GM12878 (cell line): ENCODE results near the gene CD3G. TPM values are rescaled to one million over a fixed set of nuclear protein-coding genes. Genes with fewer than 3 reads are reported as not detected.

Experiments used
- ATAC-seq: fragments of 200-7000 bp; cut with Tn5 transposase; 3 replicates; pipeline ENCODE4 v1.9.1; 2020; ENCODE audit warnings: mild to moderate bottlenecking, moderate library complexity
- BruUV-seq: library from RNA; stranded (reverse); fragments of 400-500 nt; replicated peaks from 2 replicates; lab custom pipeline; 2021; lab: Mats Ljungman, UMichigan
- CTCF ChIA-PET: fragments of 300-600 bp; sonication (Branson Sonifier 250); formaldehyde crosslinking; extraction: SDS; loops from one replicate; lab custom pipeline; 2021; ENCODE audit warnings: inconsistent platforms; lab: Yijun Ruan, JAX
- POLR2A ChIA-PET: fragments of 350-600 bp; formaldehyde crosslinking; extraction: SDS; loops from one replicate; lab custom pipeline; 2021; ENCODE audit warnings: inconsistent platforms; lab: Charles Lee
- RAD21 ChIA-PET: fragments of 300-600 bp; sonication (Branson Sonifier 250); formaldehyde crosslinking; loops from one replicate; lab custom pipeline; 2023; ENCODE audit warnings: antibody characterized with exemption; ENCODE audit not compliant: unreplicated experiment; lab: Charles Lee
- SMC1A ChIA-PET: fragments of 300-600 bp; sonication (Branson Sonifier 250); formaldehyde crosslinking; loops from one replicate; lab custom pipeline; 2023; ENCODE audit not compliant: unreplicated experiment, uncharacterized antibody; lab: Charles Lee
- DNase-seq: peaks from one replicate; pipeline ENCODE4 v3.0.0-alpha.2; 2011; ENCODE audit warnings: low read depth, low spot score
- FAIRE-seq: peaks from 3 replicates; lab custom pipeline; 2011; peaks lifted over from hg19 to GRCh38; lab: Jason Lieb, UNC
- H2AFZ ChIP-seq: 2 replicates; pipeline ENCODE4 v1.6.0; 2011; ENCODE audit warnings: low read depth, low read length, control low read depth; ENCODE audit not compliant: control insufficient read depth
- H3K27ac ChIP-seq: 2 replicates; pipeline ENCODE4 v1.5.1; 2011; ENCODE audit warnings: control low read depth; ENCODE audit not compliant: control insufficient read depth, insufficient read depth
- H3K27me3 ChIP-seq, 2 experiments: replicated peaks in 1 of 2; 2 replicates each; pipeline versions ENCODE4 v1.6.0 to v1.6.1; 2011; ENCODE audit warnings: low read length in 1 of 2; ENCODE audit not compliant: control insufficient read depth in 2 of 2, insufficient read depth in 2 of 2
- H3K36me3 ChIP-seq, 2 experiments: 2 replicates each; pipeline ENCODE4 v1.5.1; 2011; ENCODE audit warnings: low read length in 1 of 2; ENCODE audit not compliant: control insufficient read depth in 2 of 2, insufficient read depth in 2 of 2
- H3K4me1 ChIP-seq: 2 replicates; pipeline ENCODE4 v1.6.1; 2011; ENCODE audit warnings: mild to moderate bottlenecking, low read length, moderate library complexity, mixed read lengths; ENCODE audit not compliant: control insufficient read depth, insufficient read depth
- H3K4me2 ChIP-seq: 2 replicates; pipeline ENCODE4 v1.6.0; 2011; ENCODE audit warnings: control low read depth; ENCODE audit not compliant: control insufficient read depth, insufficient read depth
- H3K4me3 ChIP-seq: fragments of 200-600 bp; sonication (generic); 2 replicates; pipeline ENCODE4 v1.5.1; 2016
- H3K79me2 ChIP-seq: 2 replicates; pipeline ENCODE4 v1.6.0; 2011; ENCODE audit warnings: low read length; ENCODE audit not compliant: control insufficient read depth, insufficient read depth
- H3K9ac ChIP-seq: 2 replicates; pipeline ENCODE4 v1.8.0; 2011; ENCODE audit warnings: low read length, control low read depth, mixed read lengths; ENCODE audit not compliant: control insufficient read depth, insufficient read depth
- H3K9me3 ChIP-seq: replicated peaks from 3 replicates; pipeline ENCODE4 v1.5.1; 2011; ENCODE audit warnings: mild to moderate bottlenecking, low read length; ENCODE audit not compliant: control insufficient read depth, insufficient read depth
- H4K20me1 ChIP-seq: 2 replicates; pipeline ENCODE4 v1.6.0; 2011; ENCODE audit not compliant: control insufficient read depth, insufficient read depth
- BRCA1 ChIP-seq: IDR thresholded peaks from 2 replicates; pipeline ENCODE4 v1.6.1; 2011; ENCODE audit warnings: low read depth, low read length, improper control_type of control experiment
- ESRRA ChIP-seq: IDR thresholded peaks from 2 replicates; pipeline ENCODE4 v1.6.1; 2012; ENCODE audit warnings: mild to moderate bottlenecking, low read length, improper control_type of control experiment
- FOXM1 ChIP-seq: IDR thresholded peaks from 2 replicates; pipeline ENCODE4 v1.6.1; 2012; ENCODE audit warnings: low read depth, mild to moderate bottlenecking, inconsistent platforms, low read length, moderate library complexity
- SMC3 ChIP-seq: IDR thresholded peaks from 2 replicates; pipeline ENCODE4 v1.6.1; 2011; ENCODE audit warnings: low read length, improper control_type of control experiment, borderline replicate concordance
- SPI1 ChIP-seq: IDR thresholded peaks from 2 replicates; pipeline ENCODE4 v1.6.1; 2011; ENCODE audit warnings: low read depth, mild to moderate bottlenecking, low read length, moderate library complexity, borderline replicate concordance; ENCODE audit not compliant: insufficient read depth
- ZBED1 ChIP-seq: IDR thresholded peaks from 2 replicates; pipeline ENCODE4 v1.6.1; 2016; ENCODE audit warnings: borderline replicate concordance
- ZNF24 ChIP-seq: fragments of 450-650 bp; IDR thresholded peaks from 2 replicates; pipeline ENCODE4 v1.6.1; 2017; ENCODE audit warnings: antibody characterized with exemption, mild to moderate bottlenecking
- ZNF622 ChIP-seq: fragments of 450-650 bp; IDR thresholded peaks from 2 replicates; pipeline ENCODE4 v1.6.1; 2017; ENCODE audit warnings: mild to moderate bottlenecking, inconsistent platforms
- WGBS: methylation state at CpG from one replicate; pipeline ENCODE4 v1.1.6; 2016; ENCODE audit warnings: low lambda C conversion rate; ENCODE audit not compliant: insufficient replicate concordance, insufficient coverage; ENCODE audit errors: missing lambda C conversion rate; 5-methylcytosine and 5-hydroxymethylcytosine counted together
- in situ Hi-C: fragments of 300-500 bp; cut with MboI; formaldehyde crosslinking; loops from 9 replicates; pipeline ENCODE4 v1.14.3; 2018; ENCODE audit warnings: mixed read lengths
- intact Hi-C: fragments of 100-400 bp; cut with micrococcal nuclease; formaldehyde crosslinking; loops from one replicate; pipeline ENCODE4 v1.14.2; 2022; ENCODE audit not compliant: unreplicated experiment
- polyA plus RNA-seq, 11 experiments: library from polyadenylated mRNA; depleted of rRNA in 4 of 11; unstranded in 6 of 11; stranded (reverse) in 5 of 11; fragments of >200 nt; fragmentation: Nextera tagmentation in 4 of 11; fragmentation: Illumina TruSeq in 1 of 11; extraction: Ambion mirVana in 4 of 11; extraction: Trizol in 1 of 11; gene quantifications; 1 replicate in 1 of 11; 2 replicates in 10 of 11; pipeline versions ENCODE4 v1.2.1 to v1.2.3, GENCODE V29; 2011 to 2016; ENCODE audit warnings: inconsistent platforms in 2 of 11, missing spikeins in 2 of 11, low read depth in 1 of 11
- total RNA-seq, 4 experiments: library from RNA; depleted of rRNA in 3 of 4; stranded (reverse); fragments of >200 nt in 3 of 4; fragmentation: Illumina TruSeq in 1 of 4; extraction: Trizol in 1 of 4; gene quantifications; 2 replicates each; pipeline versions ENCODE4 v1.2.1 to v1.2.3, GENCODE V29; 2013 to 2021
- TF ChIP-seq, protein P1 (sequence below), 3 experiments: IDR thresholded peaks in 2 of 3; conservative IDR thresholded peaks in 1 of 3; 2 replicates each; pipeline ENCODE4 v1.5.1; 2011; ENCODE audit warnings: low read depth in 3 of 3, low read length in 3 of 3, mild to moderate bottlenecking in 3 of 3, control low read depth in 2 of 3, moderate library complexity in 2 of 3, inconsistent platforms in 1 of 3, mixed read lengths in 1 of 3; ENCODE audit not compliant: control insufficient read depth in 2 of 3, insufficient read depth in 1 of 3; ENCODE audit errors: extremely low read depth in 1 of 3

The CD3G gene
- total and polyA plus RNA-seq, 10 of the 15 experiments (the other 5 are each of a cell fraction or from before 2014, with no cell fraction given) = 0.10 to 0.16 (median 0.13) TPM; not detected in 7

- intact Hi-C loops = no loop called here
- no peak for DNase-seq
- BruUV-seq = no TSS peak
- no peak for FAIRE-seq
- CTCF ChIA-PET = interaction anchor here (1.5 to 3.6 kb wide), 3 partner anchors 11 to 45 kb away, joined by 3 to 17 read pairs (median 10); no protein-coding TSS in a partner anchor
- Histone ChIP-seq H3K4me3 (no peak overlapping the region), H3K27me3 (no peaks in the 10 kb centered on the region; a peak in 1 of 4 replicates)
- no peak for TF ChIP-seq FOXM1
- no peak for TF ChIP-seq SMC3
- TF ChIP-seq ESRRA = no peak
- TF ChIP-seq, all 136 proteins: peak for 0
- SMC1A ChIA-PET = interaction anchor here (1.7 kb wide), 1 partner anchor 10 kb away, joined by 7 read pairs; no protein-coding TSS in a partner anchor
- H3K4me1 ChIP-seq = no peaks in the 10 kb centered on the region
- H2AFZ ChIP-seq = no peak overlapping the region
- 98% methylated on average over 3 of the region's 3 CpGs for WGBS
- in situ Hi-C loops = no loop called here
- no peaks in the 10 kb centered on the region for H3K36me3 ChIP-seq
- no peaks in the 10 kb centered on the region for H4K20me1 ChIP-seq
- H3K4me2 ChIP-seq = no peak overlapping the region
- no peak overlapping the region for H3K27ac ChIP-seq
- POLR2A ChIA-PET = no interaction called here
- no peaks in the 10 kb centered on the region for H3K9me3 ChIP-seq
- ATAC-seq = no peak
- no peak overlapping the region for H3K9ac ChIP-seq
- no peaks in the 10 kb centered on the region for H3K79me2 ChIP-seq
- RAD21 ChIA-PET = interaction anchor here (0.6 kb wide), 1 partner anchor 22 kb away, joined by 3 read pairs; no protein-coding TSS in a partner anchor
These were observed 2.9 kb upstream of the CD3G start for GRCh38 chr11:118341261-118341660.

DNA sequence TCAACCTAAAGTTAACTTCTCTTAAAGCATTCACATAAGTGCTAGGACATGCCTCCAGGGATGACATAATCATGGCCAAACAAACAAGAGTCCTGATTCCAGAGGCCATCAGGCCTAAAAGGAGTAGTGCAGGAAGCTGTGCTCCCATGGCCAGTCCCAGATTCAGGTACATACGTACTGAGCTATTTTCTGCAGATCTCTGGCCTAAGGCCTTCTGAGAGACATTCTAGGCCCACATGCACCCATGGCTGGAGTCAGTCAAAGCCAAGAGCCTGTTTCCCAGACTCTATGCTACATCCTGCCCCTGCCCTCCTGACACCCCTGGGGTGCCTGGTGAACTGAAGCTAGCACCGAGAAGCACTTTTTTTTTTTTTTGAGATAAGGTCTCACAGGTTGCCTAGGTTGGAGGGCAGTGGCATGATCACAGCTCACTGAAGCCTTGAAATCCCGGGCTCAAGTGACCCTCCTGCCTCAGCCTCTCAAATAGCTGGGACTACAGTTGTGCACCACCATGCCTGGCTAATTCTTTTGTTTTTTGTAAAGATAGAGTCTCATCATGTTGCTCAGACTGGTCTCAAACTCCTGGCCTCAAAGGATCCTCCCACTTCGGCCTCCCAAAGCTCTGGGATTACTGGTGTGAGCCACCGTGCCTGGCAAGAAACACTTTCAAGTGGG lies 2.2 kb upstream of the CD3G start:
- Histone ChIP-seq H3K9me3 (no peaks in the 10 kb centered on the region), H3K27me3 (no peaks in the 10 kb centered on the region; a peak in 1 of 4 replicates), H3K4me2 (no peak overlapping the region), H4K20me1 (no peaks in the 10 kb centered on the region), H3K4me3 (no peak overlapping the region), H3K9ac (no peak overlapping the region), H3K79me2 (no peaks in the 10 kb centered on the region), H3K36me3 (no peaks in the 10 kb centered on the region), H2AFZ (no peak overlapping the region), H3K4me1 (no peaks in the 10 kb centered on the region), H3K27ac (no peak overlapping the region)
- TF ChIP-seq ZNF24 = no peak
- TF ChIP-seq ZNF622 = no peak
- no peak for TF ChIP-seq BRCA1
- TF ChIP-seq ZBED1 = no peak
- no peak for TF ChIP-seq SPI1
- TF ChIP-seq, protein P1, sequence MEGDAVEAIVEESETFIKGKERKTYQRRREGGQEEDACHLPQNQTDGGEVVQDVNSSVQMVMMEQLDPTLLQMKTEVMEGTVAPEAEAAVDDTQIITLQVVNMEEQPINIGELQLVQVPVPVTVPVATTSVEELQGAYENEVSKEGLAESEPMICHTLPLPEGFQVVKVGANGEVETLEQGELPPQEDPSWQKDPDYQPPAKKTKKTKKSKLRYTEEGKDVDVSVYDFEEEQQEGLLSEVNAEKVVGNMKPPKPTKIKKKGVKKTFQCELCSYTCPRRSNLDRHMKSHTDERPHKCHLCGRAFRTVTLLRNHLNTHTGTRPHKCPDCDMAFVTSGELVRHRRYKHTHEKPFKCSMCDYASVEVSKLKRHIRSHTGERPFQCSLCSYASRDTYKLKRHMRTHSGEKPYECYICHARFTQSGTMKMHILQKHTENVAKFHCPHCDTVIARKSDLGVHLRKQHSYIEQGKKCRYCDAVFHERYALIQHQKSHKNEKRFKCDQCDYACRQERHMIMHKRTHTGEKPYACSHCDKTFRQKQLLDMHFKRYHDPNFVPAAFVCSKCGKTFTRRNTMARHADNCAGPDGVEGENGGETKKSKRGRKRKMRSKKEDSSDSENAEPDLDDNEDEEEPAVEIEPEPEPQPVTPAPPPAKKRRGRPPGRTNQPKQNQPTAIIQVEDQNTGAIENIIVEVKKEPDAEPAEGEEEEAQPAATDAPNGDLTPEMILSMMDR (IDR thresholded peaks at IDR 0.05 in 2 of 3, conservative IDR thresholded peaks at IDR 0.05 in 1 of 3; ENCODE audit: control insufficient read depth in 2 of 3, extremely low read depth in 1 of 3, insufficient read depth in 1 of 3, low read depth in 3 of 3, low read length in 3 of 3) = no peak
- intact Hi-C loops (no loop called here), in situ Hi-C loops (no loop called here)
- DNase-seq (no peak), FAIRE-seq (no peak), ATAC-seq (no peak)
- POLR2A ChIA-PET = no interaction called here
- SMC1A ChIA-PET = interaction anchor here (0.9 to 1.7 kb wide), 3 partner anchors 10 to 33 kb away, joined by 3 to 7 read pairs (median 3); no protein-coding TSS in a partner anchor
- RAD21 ChIA-PET = interaction anchor here (0.6 to 0.7 kb wide), 2 partner anchors 20 to 21 kb away, joined by 3 read pairs; no protein-coding TSS in a partner anchor
- CTCF ChIA-PET = interaction anchor here (1.4 kb wide), 1 partner anchor 10 kb away, joined by 4 read pairs; no protein-coding TSS in a partner anchor
- WGBS = 34% methylated on average over 5 of the region's 5 CpGs
- BruUV-seq = no TSS peak
